Kasumi-1 (cell line): Measurements from ENCODE around the gene CDC14A.
"Not testable (repeated sequence)": the region's sequence is repeated elsewhere in the genome, so short reads cannot be mapped to it uniquely, and the experiment has no call there.

Source experiments
- DNase-seq, 2 experiments: peaks; one replicate each; lab custom pipeline; 2025; lab: John Stamatoyannopoulos, UW

The CDC14A gene, protein sequence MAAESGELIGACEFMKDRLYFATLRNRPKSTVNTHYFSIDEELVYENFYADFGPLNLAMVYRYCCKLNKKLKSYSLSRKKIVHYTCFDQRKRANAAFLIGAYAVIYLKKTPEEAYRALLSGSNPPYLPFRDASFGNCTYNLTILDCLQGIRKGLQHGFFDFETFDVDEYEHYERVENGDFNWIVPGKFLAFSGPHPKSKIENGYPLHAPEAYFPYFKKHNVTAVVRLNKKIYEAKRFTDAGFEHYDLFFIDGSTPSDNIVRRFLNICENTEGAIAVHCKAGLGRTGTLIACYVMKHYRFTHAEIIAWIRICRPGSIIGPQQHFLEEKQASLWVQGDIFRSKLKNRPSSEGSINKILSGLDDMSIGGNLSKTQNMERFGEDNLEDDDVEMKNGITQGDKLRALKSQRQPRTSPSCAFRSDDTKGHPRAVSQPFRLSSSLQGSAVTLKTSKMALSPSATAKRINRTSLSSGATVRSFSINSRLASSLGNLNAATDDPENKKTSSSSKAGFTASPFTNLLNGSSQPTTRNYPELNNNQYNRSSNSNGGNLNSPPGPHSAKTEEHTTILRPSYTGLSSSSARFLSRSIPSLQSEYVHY

DNA sequence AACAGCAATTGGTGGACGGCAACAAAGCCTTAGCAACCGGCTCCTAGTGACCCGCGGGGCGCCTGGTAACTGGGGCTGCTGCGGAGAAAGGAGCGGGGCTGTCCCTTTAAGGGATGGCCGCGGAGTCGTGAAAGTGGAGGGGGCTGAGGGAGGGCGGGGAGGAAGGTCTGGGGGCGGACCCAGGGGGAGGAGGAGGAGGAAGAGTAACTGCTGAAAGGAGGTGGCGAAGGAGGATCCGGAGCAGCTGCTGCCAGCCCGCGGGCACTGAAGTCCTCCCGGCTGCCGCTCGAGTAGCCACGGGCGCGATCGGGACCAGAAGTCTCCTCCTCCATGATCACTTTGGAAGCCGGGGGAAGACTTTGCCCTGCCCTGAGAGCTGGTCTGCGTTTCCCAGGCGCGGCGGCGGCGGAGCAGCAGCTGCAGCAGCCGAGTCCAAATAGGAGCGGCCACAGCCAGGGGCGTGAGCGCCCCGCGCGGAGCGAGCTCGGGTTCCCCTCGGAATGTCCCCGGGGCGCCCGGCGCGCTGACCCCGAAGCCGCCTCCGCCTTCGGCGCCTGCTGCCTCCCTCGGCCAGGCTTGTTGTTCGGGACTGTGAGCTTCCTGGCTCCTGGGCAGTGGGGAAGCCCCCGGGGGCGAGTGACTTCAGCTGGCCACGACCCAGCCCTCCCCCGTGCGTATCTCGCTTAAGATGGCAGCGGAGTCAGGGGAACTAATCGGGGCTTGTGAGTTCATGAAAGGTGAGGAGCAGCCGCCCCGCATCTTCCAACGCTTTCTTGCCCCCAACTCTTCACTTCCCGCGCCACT, at the start of gene CDC14A:
Gene CDC14A, plus strand, starts transcription at position 240 of the 804 bp plus-strand sequence. Its CDS starts 449 bp downstream, at position 689.
- peak; percentile 96 to 97 for DNase-seq

GRCh38 chr1:100302739-100303138, 49.6 kb upstream of the CDC14A start:
- DNase-seq, result no peak

DNA sequence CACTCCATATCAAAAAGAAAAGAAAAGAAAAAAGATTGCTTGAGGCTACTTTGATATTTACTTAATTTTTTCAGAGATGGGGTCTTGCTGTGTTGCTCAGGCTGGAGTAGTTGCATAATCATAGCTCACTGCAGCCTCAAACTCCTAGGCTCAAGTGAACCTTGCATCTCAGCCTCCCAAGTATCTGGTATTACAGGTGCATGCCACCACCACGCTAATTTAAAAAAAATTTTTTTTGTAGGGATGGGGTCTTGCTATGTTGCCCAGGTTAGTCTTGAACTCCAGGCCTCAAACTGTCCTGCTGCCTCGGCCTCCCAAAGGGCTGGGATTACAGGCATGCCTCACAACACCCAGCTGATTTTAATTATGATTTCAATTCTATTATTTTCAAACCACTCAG, 48.1 kb upstream of the CDC14A start:
- DNase-seq, result no peak

DNA sequence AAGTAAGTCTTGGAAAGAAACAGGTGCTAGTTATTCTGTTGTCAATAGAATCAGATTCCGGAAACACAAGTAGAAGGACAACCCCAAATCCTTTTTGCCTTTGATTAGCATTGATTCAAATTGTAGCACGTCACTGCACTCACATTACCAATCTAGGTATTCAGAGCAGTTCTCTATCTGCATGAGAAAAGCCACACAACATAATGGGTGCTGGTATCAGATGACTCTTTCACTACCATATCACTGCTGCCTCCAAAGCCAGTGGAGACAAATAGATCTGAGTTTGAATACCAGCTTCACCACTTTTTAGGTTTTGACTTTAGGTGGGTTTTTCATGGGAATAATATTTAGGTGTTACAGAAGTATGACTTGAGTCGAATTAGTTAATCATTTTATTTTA, 47.4 kb upstream of the CDC14A start:
- no peak for DNase-seq

- DNase-seq, result no peak
Measured at GRCh38 chr1:100305954-100306353, 46.4 kb upstream of the CDC14A start.

DNA sequence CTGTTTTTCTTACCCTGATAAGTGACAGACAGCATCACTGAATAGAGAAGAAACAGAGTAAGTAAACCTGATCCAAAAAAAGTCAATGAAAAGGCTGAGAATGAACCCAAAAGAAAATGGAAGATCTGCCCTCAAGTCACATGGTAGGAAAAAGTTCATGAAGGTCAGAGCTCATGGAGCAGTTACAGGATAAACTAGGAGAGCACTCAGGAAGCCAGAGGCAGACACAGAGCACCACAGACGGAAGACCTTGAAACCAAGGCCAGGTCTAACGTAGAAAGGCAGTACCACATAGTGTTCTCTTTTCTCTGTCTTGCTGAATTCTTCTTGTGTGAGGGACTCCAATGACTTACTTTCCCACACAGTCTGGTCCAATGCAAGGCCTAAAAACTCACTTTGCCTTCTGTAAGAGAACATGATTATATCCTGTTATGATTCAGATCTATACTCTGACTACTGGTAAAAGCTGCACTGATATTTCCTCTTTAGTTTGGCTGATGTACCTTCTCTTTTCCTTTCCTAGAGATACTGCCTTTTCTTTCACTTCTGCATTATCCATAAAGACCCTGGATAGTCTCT, 45.5 kb upstream of the CDC14A start:
- no peak for DNase-seq

DNA sequence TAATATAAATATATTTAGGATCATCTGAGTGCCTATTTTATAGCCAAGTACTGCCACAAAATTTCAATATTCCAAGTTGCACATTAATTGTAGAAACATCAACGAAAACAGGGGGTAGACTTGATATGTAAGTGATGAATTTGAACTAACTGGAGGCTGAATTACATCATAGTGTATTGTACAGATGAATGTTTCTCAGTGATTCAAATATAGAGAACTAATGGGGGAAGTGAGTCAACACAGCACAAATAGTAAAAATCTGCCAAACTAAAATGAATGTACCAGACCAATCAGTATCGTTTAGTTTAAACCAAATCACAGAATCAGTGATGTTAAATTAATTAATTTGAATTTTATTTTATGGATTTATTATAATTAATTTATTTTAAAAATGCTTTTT, 43.5 kb upstream of the CDC14A start:
- DNase-seq, result no peak

DNA sequence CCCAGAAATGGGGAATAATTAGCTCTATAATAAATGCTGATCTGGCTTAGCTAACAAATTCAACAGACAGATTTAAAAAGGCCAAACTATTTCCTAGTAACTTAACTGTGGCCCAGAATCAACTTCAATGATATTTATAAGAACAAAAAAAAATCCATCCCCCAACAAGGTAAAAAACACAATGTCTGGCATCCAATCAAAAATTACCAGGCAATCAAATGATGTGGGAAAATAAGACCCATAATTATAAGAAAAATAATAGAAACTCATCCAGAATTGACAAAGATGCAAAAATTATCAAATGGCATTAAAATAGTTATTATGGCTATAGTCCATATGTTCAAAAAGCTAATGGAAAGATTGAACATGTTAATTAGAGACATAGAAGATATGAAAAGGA, 42.4 kb upstream of the CDC14A start:
- no peak for DNase-seq

DNA sequence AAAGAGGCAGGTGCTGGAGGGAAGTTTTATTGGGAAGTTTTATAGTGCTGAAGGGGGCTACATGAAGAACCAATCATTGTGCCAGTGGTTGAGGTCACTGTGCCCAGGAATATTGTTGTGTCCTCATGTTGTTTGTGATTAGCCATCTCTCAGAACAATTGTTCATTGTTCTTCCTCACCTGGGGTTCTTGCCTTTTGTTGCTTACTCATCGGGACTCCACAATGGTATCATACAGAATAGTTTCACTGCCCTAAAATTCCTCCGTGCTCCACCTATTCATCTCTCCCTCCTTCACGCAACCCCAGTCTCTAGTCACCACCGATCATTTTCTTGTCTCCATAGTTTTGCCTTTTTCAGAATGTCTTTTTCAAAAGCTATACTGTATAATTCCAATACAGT, 38.9 kb upstream of the CDC14A start:
- DNase-seq, result no peak

DNA sequence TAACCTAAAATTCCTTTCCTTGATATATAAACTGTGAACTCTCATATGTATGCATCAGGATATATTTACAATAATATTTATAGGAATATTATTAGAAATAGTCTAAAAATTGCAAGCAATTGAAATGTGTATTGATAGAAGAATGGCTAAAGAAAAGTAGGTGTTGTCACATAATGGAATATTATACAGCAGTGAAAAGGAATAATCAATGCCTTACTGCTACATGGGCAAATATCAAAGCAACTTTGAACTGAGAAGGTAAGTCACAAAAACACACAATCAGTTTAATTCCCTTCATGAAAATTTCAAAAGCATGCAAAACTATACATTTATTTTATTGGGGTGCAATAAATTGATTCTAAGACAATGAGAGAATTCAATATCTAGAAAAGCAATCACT, 35.7 kb upstream of the CDC14A start:
- DNase-seq, result no peak

DNA sequence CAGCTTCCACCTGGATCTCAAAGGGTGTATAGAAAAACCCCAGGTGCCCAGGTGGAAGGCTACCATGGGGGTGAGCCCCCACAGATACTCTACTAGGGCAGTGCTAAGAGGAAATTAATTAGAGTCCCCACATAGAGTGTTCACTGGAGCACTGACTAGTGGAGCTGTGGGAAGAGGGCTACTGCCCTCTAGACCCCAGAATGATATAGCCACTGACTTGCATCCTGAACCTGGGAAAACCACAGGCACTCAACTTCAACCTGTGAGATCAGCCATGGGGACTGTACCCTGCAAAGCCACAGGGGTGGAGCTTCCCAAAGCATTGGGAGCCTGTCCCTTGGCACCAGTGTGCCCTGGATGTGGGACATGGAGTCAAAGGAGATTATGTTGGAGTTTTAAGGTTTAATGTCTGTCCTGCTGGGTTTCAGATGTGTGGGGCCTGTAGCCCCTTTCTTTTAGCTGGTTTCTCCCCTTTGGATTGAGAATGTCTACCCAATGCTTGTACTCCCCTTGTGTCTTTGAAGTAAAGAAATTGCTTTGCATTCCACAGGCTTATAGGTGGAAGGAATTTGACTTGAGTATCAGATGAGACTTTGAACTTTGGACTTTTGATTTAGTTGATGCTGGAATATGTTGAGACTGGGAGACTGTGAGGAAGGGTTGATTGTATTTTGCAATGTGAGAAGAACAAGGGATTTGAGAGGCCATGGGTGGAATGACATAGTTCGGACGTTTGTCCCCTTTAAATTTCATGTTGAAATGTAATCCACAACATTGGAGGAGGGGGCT, 31.8 kb upstream of the CDC14A start:
- no peak for DNase-seq

DNA sequence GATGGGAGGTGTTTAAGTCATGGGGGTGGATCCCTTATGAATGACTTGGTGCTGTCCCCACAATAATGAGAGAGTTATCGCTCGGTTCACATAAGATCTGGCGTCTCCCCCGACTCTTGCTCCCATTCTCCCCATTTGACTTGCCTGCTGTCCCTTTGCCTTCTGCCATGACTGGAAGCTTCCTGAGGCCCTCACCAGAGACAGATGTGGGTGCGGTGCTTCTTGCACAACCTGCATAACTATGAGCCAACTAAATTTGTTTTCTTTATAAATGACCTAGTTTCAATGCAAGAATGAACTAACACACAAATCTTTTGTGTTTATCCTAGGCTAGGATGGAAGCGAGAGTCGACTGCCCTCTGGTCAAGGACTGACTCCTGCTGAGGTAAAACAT, 31.2 kb upstream of the CDC14A start:
- no peak for DNase-seq

DNA sequence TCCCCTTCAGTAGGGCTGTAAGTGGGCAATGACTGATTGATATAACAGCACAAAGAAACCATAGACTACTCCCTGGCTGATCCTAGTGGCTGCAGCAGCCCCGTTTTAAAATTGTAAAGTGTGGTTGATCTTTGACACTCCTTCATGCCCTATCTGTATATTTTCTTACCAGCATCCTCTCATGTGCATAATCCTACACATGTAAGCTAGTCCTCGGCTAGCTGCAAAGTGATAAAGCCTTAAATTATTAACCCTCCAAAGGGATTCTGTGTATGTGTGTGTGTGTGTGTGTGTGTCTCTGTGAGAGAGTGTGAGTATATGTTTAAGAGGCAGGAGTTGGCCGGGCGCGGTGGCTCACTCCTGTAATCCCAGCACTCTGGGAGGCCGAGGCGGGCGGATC, 30.8 kb upstream of the CDC14A start:
- DNase-seq, result no peak

- no peak for DNase-seq
Measured at GRCh38 chr1:100322436-100323211, 29.7 kb upstream of the CDC14A start.

- no peak for DNase-seq
Measured at GRCh38 chr1:100323419-100324106, 28.7 kb upstream of the CDC14A start.

DNA sequence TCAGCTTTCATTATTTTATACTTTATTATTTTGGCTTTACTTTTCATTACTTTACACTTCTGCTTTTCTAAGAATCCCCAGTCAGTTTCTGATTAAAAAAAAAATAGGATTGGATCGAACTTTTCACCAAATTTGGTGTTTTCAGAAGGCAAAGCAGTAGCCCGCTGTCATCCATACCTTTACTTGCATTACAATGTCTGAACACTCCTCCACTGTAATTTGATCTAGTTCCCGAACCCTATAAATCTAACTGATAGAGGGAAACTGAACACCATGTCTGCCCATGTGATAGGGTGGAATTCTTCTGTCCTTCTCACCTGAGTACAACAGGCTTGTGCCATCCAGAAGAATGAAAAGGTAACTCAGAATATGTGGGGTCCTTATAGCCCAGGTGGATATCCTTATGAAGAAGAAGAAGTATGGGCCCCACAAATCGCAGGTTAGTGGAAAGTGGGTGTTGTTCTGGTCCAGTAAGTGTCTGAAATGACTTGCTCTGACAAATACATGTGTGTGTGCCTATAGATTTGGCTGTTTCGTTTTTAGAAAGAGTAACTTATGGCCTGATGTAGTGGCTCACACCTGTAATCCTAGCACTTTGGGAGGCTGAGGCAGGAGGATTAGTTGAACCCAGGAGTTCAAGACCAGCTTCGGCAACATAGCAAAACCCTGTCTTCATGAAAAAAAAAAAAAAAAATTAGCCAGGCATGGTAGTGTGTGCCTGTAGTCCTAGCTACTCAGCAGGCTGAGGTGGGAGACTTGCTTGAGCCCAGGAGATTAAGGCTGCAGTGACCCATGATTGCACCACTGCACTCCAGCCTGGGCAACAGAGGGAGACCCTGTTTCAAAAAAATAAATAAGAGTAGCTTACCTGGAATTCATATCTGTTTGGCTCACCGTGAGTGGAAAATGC, 26.6 kb upstream of the CDC14A start:
- no peak for DNase-seq

GRCh38 chr1:100326325-100326670, 26.0 kb upstream of the CDC14A start:
- not testable (repeated sequence) for DNase-seq

DNA sequence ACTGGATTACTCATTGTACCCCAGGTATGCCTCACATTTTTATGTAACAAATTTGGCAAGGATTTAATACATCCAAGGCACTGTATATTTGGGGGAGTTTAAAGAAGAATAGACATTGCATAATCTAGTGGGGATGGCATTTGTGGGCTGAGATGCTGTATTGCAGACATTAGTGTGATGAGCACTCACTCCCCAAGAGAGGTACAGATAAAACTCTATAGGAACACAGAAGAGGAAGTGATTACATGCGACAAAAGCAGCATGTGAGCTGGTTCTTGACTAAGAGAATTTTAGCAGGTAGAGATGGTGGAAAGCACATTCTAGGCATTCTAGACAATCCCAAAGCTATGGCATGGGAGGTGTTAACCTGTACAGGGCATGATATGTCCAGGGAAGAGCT, 24.2 kb upstream of the CDC14A start:
- DNase-seq, result peak in 1 of 2 experiments; percentile 28

DNA sequence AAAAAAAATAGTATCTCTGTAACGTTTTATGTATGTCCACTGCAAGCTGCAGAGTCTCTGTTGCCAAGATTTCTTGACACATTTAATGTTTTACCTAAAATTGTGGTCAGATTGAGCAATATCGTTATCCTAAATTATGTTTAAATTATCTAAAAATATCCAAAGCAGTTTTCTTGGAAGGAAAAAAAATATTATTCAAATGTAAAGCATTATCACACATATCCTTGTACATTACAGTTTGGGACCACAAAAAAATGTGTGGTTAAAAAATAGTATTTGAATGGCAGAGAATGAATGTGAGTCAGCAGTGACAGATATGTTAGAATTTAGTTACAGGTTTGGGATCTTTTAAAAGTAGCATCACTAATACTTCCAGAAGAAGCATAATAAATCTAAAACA, 21.2 kb upstream of the CDC14A start:
- DNase-seq, result not testable (repeated sequence)
